Activated naive CD4-positive, alpha-beta T cell (primary cell): Measurements from ENCODE around the gene ANTXR1.
"Not testable (repeated sequence)": the region's sequence is repeated elsewhere in the genome, so short reads cannot be mapped to it uniquely, and the experiment has no call there.

ENCODE experiments used
- DNase-seq, 4 experiments: peaks; one replicate each; lab custom pipeline; 2025; lab: John Stamatoyannopoulos, UW

The ANTXR1 gene

DNA sequence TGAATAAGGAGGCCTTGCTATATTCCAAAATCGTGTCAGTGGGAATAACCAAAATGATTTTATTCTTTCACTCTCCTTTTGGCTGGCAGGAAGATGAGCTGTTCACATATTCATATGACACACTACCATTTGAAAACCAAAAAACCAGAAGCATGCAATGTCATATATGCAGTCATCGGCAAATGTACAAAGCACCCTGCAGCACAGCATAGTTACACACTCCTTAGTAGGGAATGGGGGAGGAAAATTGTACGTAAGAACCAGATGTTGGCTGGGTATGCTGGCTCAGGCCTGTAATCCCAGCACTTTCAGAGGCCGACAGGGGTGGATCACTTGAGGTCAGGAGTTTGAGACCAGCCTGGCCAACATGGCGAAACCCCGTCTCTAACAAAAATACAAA is 197.4 kb downstream of the ANTXR1 start:
- DNase-seq = no peak

DNA sequence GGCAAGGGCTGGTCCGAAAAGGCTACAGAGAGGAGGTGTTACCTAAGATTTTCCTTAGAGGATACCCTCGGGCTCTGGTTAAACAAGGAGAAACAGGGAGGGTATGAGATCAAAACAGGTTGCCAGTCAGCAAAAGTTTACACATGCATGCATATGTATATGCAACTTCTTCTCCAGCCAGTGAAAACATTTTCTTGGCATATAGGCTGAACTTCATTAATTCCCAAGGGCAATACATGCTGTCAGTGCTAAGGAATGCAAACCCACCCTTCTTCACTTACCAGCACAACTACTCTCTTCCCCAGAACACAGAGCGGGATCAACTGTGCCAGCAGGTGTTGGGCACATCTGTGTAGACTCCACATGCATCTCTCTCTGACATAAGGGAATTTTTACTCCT is 198.1 kb downstream of the ANTXR1 start:
- no peak for DNase-seq

DNA sequence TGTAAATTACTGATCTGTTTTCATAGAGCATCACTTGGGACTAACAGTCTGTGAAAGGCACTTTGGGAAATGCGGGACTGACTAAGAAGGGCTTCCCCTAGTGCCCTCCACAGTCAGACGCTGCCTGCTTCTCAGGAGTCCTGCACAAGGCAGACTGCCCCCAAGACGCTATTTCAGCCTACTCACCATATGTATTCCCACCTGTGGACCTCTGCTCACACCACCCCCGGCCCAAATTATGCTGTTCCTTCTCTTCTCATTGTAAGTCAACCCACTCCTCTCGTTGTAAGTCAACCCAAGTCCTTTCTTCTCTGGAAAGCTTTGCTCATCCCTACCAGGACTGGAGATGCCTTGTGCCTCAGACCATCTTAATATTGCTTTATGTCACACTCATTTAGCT is 198.7 kb downstream of the ANTXR1 start:
- DNase-seq = no peak

DNA sequence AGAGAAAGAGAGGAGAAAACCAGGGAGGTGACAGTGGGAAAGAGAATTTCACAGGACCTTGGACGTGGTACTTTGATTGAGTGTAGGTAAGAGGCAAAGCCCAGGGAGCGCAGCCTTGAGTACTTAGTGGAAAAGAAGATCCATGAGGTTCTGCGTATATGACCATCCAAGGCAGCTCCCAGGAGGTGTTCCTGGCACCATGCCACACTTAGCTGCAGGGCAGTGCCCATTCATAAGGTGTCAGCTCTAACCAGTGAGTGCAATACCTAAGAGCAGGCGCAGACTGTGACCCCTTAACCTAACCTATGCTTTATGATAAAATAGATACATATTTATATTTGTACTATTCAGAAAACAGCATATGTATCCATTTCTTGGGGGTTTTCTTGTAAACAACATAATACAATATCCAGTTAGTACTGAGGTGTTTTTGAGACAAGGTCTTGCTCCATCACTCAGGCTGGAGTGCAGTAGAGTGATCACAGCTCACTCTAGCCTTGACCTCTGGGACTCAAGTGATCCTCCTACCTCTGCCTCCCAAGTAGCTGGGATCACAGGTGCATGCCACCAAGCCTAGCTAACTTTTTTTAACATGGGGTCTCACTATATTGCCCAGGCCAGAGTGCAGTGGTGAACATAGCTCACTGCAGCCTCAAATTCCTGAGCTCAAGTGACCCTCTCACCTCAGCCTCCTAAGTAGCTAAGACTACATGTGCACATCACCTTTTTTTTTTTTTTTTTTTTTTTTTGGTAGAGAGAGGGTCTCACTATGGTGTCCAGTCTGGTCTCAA is 199.5 kb downstream of the ANTXR1 start:
- DNase-seq = no peak

DNA sequence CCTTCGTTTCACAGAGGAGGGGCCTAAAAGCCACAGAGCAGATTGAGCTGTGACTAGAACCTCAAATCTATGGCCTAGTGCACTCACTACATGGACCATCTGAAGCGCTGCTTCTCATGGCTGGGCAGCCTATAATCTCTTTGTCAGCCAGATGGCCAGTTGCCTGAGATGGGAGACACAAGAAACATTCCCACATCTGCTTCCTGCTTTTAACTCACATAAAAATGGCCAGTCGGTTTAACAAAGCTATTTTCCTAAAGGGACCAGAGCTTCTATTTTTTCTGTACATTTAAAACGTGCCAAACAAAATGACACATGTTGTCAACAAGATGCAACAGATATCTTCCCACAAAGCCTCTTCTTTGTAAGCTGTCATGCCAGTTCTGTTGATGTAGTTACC is 200.2 kb downstream of the ANTXR1 start:
- no peak for DNase-seq

DNA sequence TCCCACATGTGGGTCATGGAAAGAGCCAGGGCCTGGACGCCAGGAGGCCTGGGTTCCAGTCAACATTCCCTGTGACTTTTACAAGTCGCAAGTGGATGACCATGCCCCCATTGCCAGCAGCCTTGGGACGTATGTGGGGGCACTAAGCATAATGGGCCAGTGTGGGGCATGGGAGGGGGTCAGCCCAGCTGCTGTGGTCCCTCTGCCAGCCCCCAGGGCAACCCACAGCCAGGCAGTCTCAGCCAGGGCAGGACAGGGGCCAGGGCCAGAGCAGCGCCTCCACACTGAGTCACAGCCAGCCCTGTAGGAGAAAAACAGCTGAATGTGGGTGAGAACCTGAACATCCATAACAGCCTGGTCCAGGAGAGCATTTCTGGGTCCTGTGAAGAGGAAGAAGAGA is 200.8 kb downstream of the ANTXR1 start:
- DNase-seq = no peak

DNA sequence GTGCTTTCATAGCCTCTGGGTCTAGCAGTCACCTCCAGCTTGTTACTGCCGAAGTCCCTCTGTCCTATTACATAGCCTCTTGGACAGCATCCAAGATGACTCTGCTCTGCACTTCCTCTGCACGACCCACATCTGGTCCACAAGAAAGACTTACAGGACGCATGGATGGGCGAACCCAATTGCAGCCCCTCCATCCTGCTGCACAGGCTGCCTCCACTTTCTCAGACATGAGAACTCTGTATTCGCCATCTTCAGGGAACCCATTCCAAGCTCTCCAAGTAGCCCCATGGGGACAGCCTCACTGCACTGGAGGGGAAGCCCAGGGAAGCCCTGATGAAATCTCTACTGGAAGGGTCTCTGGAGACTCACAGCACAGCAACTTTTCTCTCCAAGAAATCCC is 201.9 kb downstream of the ANTXR1 start:
- DNase-seq = no peak

DNA sequence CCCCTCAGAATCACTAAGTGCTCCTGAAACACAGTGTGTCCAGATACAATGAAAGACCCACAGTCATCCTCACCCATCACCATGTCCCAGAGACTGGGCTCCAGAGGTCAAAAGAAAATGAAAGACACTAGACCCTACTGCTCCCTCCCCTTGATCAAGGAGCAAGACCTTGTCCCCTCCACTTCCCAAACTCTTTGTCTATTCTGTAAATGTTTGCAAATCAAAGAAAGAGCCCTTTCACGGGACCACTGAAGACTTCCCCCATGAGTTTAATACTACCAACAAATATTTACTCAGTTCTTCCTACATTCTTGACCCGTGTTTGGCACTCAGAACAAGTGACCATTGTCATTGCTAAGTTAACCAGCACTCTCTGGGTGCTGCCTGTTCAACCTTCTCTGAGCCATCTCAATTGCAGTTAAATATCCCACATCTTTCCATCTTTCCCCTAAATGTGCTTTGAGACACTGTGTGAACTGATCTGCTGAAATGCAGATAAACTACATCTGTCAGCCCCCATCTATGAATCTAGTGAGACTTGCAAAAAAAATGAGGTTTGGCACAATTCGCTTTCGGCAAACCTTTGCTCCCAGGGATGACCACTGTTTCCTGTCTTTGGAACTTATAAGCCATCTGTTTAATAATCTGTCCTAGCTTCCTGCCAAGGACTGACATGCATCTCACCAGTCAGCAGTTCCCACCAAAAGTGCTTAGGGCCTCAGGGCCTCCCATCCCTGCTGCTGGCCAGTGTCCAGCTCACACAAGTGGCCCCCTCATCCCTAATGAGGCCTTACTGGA is 203.8 kb downstream of the ANTXR1 start:
- no peak for DNase-seq

DNA sequence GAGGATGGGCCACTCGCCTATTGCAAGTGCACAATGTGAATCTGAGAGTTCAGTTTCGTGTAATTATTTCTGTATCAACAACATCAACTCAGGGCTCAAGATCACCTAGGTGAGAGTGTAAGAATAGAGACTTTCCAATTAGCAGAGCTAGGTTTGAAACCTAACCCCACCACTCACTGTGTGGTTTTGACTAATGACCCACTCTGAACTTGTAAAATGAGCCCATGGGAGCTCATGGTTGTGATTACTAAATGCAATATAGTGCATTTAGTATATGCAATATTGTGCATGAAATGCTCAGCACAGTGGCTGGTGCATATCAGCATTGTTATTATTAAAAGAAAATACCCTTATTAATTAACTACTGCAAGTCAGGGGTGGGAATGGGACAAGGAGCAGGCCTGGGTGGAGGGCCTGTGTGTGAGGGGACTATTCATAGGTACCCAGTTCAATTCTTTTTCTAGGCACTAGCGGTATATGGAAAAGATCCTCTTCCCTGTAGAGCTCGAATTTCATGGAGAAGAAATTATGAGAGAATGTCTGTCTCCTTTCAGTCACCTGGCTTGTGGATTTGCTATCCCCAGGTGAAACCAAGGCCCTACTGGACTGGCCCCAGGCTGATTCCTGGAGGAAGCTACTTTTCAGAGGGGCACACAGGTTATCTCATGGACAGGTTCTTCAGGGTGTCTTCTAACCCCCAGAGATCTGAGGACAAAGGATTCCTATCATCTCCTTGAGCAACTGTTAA is 204.5 kb downstream of the ANTXR1 start:
- no peak for DNase-seq

DNA sequence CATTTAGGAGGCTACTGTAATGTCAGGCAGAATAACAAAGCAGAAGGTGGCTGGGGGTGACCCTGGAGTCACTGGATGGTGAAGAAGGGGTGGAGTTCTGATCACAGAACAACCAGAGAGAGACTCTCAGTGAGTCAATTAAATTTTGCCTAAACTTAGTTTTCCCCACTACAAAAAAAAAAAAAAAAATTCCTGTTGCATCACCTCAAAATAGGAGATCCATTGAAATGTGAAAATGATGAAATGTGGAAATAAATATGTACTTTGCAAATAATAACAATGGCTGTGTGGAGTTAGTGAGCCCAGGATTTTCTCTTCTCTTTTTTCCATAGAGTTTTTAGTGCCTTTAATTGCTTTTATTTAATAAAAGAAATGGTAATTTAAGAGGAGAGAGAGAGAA is 208.5 kb downstream of the ANTXR1 start:
- no peak for DNase-seq

DNA sequence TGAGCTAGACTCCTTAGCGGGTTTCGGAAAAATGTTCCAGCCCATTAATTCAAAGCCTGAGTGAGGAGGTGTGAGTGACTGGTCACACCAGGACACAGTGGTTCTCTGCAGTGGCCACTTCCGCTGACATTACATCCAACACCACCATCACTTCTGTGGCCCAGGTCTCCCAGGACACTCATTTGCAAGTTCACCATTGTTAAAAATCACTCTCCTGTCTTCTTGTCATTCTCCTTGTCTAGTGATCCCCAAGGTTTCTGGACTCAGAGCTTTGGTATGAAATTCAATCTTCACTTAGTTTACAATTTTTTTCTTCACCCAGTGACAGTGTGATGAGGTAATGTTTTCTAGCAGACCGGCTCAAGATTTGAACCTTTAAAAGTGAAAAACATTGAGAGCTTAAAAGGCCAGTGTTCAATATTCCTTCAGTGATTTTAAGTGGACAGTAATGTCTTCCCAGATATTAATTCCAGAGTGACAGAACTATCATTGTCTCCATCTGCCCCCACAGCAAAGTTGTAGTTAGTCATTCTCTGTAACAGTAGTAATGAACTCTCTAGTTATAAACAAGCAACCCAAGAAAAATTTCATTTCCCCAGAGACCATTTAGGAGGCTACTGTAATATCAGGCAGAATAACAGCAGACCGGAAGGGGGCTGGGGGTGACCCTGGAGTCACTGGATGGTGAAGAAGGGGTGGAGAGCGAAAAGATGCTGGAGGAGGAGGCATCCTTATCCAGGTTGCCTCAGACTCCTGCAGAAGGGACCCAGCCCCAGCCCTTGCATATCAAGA is 209.2 kb downstream of the ANTXR1 start:
- DNase-seq = no peak

DNA sequence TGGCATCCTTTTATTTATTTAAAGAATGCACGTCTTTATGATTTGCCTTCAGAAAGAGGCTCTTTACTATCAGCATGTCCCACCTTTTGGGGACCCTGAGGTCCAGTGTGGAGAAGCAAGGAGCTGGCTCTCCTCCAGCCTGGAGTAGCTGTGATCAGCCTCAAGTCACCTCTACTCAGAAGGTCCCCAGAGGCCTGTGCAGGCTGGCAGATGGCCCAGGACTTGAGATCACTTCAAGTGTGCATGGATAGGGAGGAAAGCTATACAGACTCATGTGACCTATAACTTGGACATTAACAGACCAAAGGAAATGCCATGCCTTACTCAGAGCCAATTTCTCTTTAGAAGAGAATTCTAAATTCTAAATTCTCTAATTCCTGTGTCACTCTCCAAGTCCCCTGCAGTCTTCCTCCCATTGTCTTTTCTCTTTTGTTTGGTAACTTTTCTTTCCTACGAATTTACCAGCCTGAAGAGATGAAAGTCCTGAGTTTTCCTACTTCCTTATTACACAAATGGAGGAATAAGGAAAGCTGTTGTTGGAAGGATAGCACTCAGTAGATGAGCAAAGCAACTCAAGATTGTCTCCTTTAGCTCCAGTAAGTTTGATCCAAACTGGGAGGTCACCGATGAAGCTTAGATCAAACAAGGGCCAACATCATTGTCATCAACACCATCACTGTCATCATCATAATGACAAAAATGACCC is 210.1 kb downstream of the ANTXR1 start:
- DNase-seq = no peak

DNA sequence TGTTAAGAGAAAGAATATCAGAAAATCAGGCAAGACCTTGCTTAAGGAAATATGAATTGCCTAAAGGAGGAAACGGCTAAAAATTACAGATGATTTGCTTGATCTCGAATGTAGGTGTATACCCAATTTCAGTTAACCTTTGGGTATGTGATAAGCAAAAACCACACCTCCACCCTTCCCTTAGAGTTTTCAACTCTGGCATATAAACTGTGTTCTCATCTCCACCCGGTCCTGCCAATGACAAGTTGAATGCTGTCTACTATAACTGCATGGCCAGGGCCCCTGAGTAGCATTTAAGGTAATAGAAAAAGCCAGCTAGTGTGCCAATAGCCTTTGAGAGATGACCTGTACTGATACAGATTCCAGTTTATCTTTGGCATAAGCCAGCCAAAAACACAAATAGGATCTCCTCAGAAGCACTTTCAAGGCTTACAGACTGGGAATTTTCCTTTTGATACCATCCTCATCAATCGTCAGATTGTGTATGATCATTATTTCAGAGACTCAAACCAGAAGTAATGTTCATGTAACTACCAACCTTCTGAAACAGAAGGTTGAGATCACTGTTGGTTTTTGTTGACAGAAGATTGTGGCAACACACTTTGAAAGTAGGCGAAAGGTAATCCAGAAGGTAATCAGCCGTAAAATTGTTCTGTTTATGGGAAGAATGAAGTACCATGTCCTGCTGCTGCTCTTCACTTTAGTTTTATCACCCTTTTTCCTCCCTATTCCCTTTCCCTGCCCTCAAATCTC is 211.0 kb downstream of the ANTXR1 start:
- no peak for DNase-seq

DNA sequence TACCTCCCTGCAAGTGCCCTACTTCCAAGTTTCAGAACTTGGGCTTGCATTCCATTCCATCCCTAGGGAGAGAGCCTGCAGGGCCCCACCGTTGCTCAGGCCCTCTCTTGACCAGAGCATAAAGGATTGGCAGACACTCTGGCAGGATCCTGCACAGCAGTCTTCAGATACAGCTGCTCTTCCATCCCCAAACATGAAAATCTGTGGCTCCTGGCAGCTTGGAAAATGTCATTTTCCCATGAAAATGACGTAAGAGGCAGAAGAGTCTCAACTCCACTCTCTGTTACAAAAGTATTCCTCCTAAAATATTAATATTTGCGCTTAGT is 211.5 kb downstream of the ANTXR1 start:
- DNase-seq = no peak

DNA sequence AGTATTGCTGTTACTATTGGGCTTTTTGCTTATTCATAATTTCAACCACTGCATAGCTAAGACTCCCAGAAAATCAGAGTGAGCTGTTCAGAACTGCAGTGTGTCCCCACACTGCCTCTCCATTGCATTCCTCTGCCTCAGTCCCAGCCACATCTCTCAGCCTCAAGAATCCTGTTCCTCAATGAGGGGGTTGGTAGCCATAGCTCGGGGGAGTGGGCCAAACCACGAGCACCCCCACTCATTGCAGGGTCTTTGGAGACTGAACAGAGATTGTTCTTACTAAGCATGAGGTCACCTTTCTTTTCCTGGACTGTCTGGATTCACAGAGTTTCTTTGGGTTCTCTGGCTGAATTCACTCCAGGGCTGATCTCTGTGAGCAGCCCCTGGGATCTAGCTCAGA is 213.0 kb downstream of the ANTXR1 start:
- no peak for DNase-seq

DNA sequence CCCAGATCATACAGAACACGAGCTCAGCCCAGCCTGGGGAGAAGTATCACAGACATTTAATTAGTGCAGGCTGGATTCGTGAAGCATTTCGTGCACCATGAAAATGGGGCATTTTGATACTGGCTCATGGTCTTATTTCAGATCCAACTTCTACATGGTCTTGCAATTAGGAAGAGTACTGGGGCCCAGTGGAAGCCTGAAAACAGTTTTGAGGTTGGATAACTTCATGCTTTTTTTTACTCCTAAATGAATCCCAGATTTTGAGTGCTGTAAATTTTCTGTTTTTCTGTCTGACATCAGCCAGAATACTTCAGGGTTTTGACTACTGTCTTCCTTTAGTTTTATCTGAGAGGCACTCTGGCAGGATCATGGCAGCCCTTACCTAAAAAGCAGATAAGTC is 213.9 kb downstream of the ANTXR1 start:
- DNase-seq = no peak

DNA sequence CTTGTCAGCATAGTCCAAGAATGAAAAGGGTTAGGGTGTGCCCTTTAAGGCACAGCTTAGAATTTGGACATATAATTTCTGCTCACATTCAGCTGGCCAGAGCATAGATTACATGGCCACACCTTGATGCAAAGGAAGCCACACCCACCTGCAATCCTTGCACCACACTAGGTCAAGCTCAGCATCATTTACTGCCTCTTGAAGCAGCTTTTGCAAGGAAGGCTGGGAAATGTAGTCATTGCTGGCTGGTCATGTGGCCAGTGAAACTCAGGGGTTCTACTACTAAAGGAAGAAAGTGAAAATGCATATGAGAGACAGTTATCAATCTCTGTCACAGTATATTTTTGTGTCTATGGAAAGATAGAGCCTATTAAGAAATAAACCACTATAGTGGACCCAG is 214.7 kb downstream of the ANTXR1 start:
- DNase-seq = no peak

DNA sequence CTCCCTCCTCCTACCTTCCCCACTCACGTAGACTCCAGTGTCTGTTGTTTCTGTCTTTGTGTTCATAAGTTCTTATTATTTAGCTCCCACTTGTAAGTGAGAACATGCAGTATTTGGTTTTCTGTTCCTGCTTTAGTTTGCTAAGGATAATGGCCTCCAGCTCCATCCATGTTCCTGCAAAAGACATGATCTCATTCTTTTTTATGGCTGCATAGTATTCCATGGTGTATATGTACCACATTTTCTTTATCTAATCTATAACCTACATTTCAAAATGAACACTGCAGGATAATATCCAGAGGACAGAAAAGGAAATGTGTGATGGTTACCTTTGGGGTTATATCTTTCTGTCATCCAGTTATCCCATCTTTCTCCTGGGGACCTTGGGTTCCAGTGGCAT is 218.0 kb downstream of the ANTXR1 start:
- DNase-seq = not testable (repeated sequence)

DNA sequence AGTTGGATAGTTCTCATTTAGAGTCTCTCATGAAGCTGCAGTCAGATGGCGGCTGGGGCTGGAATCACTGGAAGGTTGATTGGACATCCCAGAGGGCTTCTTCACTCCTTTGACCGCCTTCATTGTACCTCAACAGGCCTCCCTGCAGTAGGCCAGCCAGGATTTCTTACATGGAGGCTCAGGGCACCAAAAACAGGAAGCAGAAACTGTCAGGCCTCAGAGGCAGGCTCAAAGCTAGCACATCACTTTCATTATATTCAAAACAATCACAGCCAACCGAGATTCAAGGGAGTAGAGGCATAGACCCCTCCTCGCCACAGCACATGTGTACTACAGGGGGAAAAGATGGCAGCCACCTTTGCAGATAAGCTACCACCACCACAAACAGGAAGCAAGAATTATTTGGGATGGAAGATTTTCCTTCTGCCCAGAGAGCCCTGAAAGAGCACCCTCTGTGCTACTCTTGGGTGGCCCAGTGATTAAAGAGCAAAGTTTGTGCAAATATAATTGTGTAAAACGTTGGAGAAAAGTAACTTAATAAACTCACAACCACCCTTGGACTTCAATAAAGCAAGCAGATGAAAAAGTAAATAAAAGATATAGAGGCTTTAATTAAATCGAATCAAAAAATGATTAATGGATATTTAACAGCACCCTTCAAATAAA is 218.8 kb downstream of the ANTXR1 start:
- no peak for DNase-seq

DNA sequence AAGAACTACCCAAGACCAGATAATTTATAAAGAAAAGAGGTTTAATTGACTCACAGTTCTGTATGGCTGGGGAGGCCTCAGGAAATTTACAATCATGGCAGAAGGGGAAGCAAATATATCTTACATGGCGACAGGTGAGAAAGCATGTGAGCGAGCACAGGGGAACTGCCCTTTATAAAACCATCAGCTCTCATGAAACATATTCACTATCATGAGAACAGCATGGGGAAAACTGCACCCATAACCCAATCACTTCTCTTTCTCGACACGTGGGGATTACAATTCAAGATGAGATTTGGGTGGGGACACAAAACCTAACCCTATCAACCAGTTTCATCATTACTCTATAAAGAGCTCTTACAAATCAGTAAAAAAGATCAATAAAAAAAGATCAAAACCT is 222.9 kb downstream of the ANTXR1 start:
- not testable (repeated sequence) for DNase-seq
